HepG2 (cell line): ENCODE measurements around the gene OSGEPL1. TPM values are rescaled to one million over a fixed set of nuclear protein-coding genes. Genes with fewer than 3 reads are reported as not detected.

Experiments used
- KLF11 ChIP-seq: IDR thresholded peaks from 2 replicates; pipeline ENCODE4 v1.6.1; 2016; ENCODE audit warnings: missing compliant biosample characterization
- MAFK ChIP-seq, 2 experiments: IDR thresholded peaks in 1 of 2; conservative IDR thresholded peaks in 1 of 2; 2 replicates each; pipeline ENCODE4 v1.6.1; 2011; ENCODE audit warnings: improper control_type of control experiment in 2 of 2, low read length in 2 of 2
- MLLT10 ChIP-seq: sonication (generic); formaldehyde crosslinking; IDR thresholded peaks from 2 replicates; pipeline ENCODE4 v1.4.0; 2020; ENCODE audit warnings: missing genetic modification reagents
- MTERF4 ChIP-seq: sonication (generic); formaldehyde crosslinking; IDR thresholded peaks from 2 replicates; pipeline ENCODE4 v1.8.0; 2023; ENCODE audit warnings: mild to moderate bottlenecking, missing genetic modification reagents
- PBX3 ChIP-seq: sonication (generic); formaldehyde crosslinking; IDR thresholded peaks from 2 replicates; pipeline ENCODE4 v1.8.1; 2023; ENCODE audit warnings: missing genetic modification reagents, inconsistent platforms, borderline replicate concordance
- SALL1 ChIP-seq: sonication (generic); formaldehyde crosslinking; IDR thresholded peaks from 2 replicates; pipeline ENCODE4 v1.8.0; 2022; ENCODE audit warnings: mild to moderate bottlenecking, missing genetic modification reagents
- SAP130 ChIP-seq: IDR thresholded peaks from 2 replicates; pipeline ENCODE4 v1.6.1; 2016; ENCODE audit warnings: low read depth
- ZBTB40 ChIP-seq, 2 experiments: fragments of 450-650 bp in 1 of 2; sonication (generic) in 1 of 2; formaldehyde crosslinking in 1 of 2; IDR thresholded peaks; 2 replicates each; pipeline versions ENCODE4 v1.6.1 to v1.8.0; 2016 to 2022; ENCODE audit warnings: antibody characterized with exemption in 1 of 2, mild to moderate bottlenecking in 1 of 2, missing genetic modification reagents in 1 of 2
- ZFP82 ChIP-seq: sonication (generic); formaldehyde crosslinking; IDR thresholded peaks from 2 replicates; pipeline ENCODE4 v1.5.1; 2020; ENCODE audit warnings: mild to moderate bottlenecking, missing genetic modification reagents, borderline replicate concordance
- ZNF432 ChIP-seq: sonication (generic); formaldehyde crosslinking; IDR thresholded peaks from 2 replicates; pipeline ENCODE4 v1.5.0; 2020; ENCODE audit warnings: missing genetic modification reagents, mild to moderate bottlenecking, borderline replicate concordance
- ZNF547 ChIP-seq: sonication (generic); formaldehyde crosslinking; IDR thresholded peaks from 2 replicates; pipeline ENCODE4 v1.5.1; 2020; ENCODE audit warnings: mild to moderate bottlenecking, missing genetic modification reagents
- ZNF557 ChIP-seq: sonication (generic); formaldehyde crosslinking; IDR thresholded peaks from 2 replicates; pipeline ENCODE4 v1.4.0; 2020; ENCODE audit warnings: missing genetic modification reagents
- ZNF569 ChIP-seq: sonication (generic); formaldehyde crosslinking; IDR thresholded peaks from 2 replicates; pipeline ENCODE4 v1.5.0; 2020; ENCODE audit warnings: mild to moderate bottlenecking, missing genetic modification reagents, moderate library complexity, borderline replicate concordance
- polyA plus RNA-seq, 8 experiments: library from polyadenylated mRNA; depleted of rRNA in 3 of 8; stranded (reverse) in 7 of 8; unstranded in 1 of 8; fragments of >200 nt; fragmentation: Illumina TruSeq in 4 of 8; extraction: Trizol in 4 of 8; gene quantifications; 2 replicates each; pipeline versions ENCODE4 v1.2.1 to v1.2.3, GENCODE V29; 2011 to 2016; ENCODE audit warnings: low read depth in 4 of 8, missing spikeins in 1 of 8, mixed read lengths in 1 of 8; ENCODE audit not compliant: insufficient read depth in 1 of 8
- total RNA-seq, 5 experiments: library from RNA; depleted of rRNA; stranded (reverse); fragments of >200 nt; fragmentation: Illumina TruSeq; extraction: Trizol; gene quantifications; 2 replicates each; pipeline ENCODE4 v1.2.3, GENCODE V29; 2016; ENCODE audit warnings: low read depth in 1 of 5
- TF ChIP-seq, protein P1 (sequence below): sonication (generic); formaldehyde crosslinking; IDR thresholded peaks from 2 replicates; pipeline ENCODE4 v1.4.0; 2020; ENCODE audit warnings: missing genetic modification reagents
- TF ChIP-seq, protein P2 (sequence below): sonication (generic); formaldehyde crosslinking; IDR thresholded peaks from 2 replicates; pipeline ENCODE4 v1.4.0; 2020; ENCODE audit warnings: mild to moderate bottlenecking, missing genetic modification reagents

OSGEPL1 gene
- total and polyA plus RNA-seq, 2 of the 13 experiments (the other 11 are each of a cell fraction or from before 2014, with no cell fraction given) = 10.2 to 10.8 TPM

DNA sequence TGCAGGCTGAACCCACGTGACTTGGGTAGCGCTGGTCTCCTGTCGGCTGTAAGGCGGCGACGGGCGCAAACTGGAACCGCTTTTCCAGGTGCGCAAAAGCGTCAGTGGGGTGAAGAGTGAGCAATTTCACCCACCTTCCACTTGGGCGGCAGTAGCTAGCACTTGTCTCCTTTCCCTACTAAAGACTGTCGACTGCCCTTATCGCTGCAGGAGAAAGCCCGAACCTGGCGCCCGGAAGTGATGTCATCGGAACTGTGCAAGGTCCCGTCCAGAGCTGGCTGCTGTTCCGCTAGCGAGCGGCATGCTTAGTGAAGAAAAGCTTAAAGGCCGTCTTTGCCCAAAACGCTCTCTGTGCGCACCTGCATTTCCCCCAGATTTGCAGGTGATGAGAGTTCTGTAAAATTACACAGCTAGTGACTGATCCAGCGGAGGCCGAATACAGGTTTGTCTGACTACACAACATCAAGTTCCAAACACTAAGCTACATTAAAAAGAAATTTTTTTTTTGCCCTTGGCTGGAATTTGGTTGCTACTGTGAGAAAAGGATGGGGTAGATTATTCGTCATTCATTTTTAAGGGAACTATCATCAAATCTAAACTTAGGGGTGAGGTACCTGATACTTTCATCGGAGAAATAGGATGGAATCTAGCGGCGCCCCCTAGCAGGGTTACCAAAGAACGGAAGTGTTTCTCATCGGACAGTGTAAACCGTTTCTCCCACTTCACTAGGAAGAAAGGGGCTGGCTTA is at the start of gene OSGEPL1 (continued):
- TF ChIP-seq PBX3 (CRISPR knock-in tag) (no peak), ZNF547 (CRISPR knock-in tag) (peak; percentile 90), ZNF557 (CRISPR knock-in tag) (no peak), MLLT10 (CRISPR knock-in tag) (no peak), SALL1 (peak; percentile 94), ZBTB40 (IDR thresholded peaks at IDR 0.05) (peak; percentile 59), ZBTB40 (CRISPR knock-in tag; IDR thresholded peaks at IDR 0.05) (peak; percentile 72), KLF11 (peak; percentile 64; the same call in 1 of the 2 replicates), MAFK (conservative IDR thresholded peaks at IDR 0.05 in 1 of 2, IDR thresholded peaks at IDR 0.05 in 1 of 2; ENCODE audit: low read length in 2 of 2) (no peak), ZFP82 (CRISPR knock-in tag) (no peak), ZNF432 (CRISPR knock-in tag) (no peak), ZNF569 (peak; percentile 89; the same call in 1 of the 2 replicates), MTERF4 (no peak), SAP130 (CRISPR knock-in tag) (peak; percentile 94)
- TF ChIP-seq, protein P1, sequence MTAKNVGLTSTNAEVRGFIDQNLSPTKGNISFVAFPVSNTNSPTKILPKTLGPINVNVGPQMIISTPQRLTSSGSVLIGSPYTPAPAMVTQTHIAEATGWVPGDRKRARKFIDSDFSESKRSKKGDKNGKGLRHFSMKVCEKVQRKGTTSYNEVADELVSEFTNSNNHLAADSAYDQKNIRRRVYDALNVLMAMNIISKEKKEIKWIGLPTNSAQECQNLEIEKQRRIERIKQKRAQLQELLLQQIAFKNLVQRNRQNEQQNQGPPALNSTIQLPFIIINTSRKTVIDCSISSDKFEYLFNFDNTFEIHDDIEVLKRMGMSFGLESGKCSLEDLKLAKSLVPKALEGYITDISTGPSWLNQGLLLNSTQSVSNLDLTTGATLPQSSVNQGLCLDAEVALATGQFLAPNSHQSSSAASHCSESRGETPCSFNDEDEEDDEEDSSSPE (CRISPR knock-in tag) = peak; percentile 92
- TF ChIP-seq, protein P2, sequence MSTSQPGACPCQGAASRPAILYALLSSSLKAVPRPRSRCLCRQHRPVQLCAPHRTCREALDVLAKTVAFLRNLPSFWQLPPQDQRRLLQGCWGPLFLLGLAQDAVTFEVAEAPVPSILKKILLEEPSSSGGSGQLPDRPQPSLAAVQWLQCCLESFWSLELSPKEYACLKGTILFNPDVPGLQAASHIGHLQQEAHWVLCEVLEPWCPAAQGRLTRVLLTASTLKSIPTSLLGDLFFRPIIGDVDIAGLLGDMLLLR (CRISPR knock-in tag) = no peak
